ENCODE results near the gene RAB36.
A peak's percentile ranks its signal among the peaks of the same experiment; 100 is the strongest.

RAB36 gene

GRCh38 chr22:23182309-23183060 lies 37.2 kb downstream of the RAB36 start:
- peak in 1 of 2 donors; percentile 12 for DNase-seq

- DNase-seq, result no peak
These were observed 37.9 kb downstream of the RAB36 start for GRCh38 chr22:23183061-23183698.

DNA sequence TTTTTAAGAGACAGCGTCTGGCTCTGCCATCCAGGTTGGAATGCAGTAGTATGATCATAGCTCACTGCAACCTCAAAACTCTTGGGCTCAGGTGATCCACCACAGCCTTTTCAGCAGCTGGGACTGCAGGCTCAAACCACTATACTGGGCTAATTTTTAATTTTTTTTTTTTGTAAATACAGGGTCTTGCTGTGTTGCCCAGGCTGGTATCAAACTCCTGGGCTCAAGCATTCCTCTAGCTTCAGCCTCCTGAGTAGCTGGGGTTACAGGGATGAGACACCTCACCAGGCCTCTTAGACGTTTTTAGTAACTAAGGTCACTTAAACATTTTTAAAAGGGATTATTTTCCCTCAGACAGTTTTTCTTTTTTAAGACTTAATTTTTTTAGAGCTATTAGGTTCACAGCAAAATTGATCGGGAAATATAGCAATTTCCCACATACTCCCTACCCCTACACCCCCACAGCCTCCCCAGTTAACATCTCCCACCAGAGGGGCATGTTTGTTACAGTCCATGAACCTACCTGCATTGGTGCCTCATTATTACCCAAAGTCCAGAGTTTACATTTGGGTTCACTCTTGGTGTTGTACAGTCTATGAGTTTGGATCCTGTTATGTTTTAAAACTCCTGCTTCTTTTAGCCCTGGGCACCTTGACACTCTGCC lies 39.0 kb downstream of the RAB36 start:
- DNase-seq, result no peak

DNA sequence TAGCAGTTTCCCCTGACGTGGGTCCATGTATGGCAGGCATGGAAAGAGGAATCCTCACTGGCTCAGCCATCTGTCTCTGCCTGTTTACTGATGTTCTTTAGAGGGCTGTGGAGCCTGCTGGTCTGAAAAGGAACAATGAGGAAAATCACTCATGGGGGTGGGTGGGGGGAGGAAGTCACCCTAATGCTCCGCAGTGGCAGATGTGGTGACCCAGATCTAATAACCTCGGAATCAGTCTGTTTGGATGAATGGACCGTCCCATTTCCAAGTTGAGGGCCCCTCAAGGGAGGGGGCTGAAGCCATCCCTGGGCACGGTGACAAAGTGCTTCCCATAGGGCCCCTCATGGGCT lies 39.5 kb downstream of the RAB36 start:
- peak in 1 of 2 donors; percentile 30 for DNase-seq

- no peak for DNase-seq
These were observed 41.9 kb downstream of the RAB36 start for GRCh38 chr22:23187211-23187610.

DNA sequence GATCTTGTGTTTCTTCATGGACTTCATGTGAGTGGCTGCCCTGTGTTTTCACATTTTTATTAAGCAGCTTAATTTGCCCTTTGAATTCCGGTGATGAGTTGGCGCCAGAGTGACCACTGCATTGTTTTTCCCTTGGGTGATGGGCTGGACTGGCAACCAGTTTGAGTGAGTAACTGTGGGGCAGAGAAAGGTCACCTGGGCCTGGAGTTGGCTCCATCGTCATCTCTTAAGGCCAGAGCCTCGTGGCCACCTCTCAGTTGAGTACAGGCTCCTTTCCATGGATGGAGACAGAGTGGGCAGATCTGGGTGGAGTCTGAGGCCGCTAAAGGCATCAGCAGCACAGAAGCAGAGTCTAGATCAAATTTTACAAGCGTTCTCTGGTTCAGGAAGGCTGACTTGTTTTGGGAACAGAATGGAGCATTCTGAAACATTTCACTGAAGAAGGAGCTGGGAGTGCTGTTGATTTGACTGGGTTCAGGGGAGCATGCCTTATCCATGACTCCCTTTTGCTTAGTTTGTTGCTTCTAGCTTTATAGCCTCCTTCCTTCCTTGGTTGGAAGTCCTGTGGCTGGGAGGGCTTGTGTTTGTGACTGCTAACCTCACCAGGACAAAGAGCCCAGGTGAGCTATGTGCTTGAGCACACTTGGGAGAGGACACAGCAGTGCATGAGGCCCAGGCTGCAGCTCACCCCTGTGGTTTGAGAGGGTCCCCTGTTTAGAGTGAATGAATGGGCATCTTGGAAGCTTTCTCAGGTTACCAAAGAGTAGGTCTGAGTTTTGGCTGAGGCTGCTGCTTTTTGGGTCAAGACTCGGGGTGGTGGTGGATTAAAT lies 42.8 kb downstream of the RAB36 start:
- DNase-seq, result no peak

DNA sequence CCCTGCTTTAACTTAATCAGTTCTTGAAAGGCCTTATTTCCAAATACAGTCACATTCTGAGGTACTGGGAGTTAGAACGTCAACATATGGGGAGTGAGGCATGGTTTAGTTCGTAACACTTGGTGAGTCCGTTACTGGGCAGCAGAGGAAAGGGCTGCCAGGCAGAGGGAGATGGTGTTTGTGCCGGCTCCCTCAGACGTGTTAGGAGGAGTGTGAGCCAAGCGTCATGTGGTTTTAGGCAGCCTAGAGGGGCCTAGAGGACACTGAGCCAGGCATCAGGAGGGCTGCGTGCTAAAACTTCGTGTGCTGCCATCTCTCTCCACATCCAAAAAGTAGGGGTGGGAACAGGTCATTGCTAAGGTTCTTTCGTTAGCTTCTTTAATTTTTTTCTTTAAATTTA lies 45.2 kb downstream of the RAB36 start:
- no peak for DNase-seq

DNA sequence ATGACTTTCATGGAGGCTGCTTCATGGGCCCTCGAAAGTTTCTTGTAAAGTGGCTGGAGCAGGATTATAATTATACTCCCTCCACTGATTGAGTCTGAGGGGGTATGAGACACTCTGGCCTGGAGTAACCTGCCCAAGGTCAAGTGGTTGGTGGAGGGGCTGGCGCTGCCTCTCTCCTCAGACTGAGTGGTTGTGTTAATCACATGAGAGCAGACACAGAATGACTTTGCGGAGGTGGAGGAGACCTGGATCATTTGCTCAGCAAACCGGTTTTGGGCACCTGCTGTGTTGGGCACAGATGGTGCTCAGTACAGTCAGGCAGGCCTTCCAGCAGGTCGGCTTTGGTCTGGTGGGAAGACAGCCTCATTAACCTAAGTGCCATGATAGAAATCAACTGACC lies 46.9 kb downstream of the RAB36 start:
- no peak for DNase-seq

DNA sequence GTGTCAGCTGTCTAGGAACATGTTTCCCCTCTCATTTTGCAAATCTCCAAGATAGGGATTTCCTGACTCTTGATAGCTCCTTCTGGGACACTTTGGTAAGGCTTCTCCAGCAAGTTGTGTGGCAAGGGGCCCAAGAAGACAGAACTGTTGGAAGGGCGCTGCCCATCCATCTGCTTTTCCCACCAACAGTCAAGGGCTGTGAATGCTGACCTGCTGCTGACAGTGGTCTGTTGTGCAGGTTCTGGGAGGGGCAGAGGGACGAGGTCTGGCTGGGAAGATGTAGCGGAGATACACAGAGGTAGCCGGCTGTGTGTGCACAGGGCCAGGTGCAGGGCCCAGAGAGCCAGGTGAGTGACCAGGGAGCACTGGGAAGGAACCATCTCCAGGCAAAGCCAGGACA lies 47.3 kb downstream of the RAB36 start:
- no peak for DNase-seq

DNA sequence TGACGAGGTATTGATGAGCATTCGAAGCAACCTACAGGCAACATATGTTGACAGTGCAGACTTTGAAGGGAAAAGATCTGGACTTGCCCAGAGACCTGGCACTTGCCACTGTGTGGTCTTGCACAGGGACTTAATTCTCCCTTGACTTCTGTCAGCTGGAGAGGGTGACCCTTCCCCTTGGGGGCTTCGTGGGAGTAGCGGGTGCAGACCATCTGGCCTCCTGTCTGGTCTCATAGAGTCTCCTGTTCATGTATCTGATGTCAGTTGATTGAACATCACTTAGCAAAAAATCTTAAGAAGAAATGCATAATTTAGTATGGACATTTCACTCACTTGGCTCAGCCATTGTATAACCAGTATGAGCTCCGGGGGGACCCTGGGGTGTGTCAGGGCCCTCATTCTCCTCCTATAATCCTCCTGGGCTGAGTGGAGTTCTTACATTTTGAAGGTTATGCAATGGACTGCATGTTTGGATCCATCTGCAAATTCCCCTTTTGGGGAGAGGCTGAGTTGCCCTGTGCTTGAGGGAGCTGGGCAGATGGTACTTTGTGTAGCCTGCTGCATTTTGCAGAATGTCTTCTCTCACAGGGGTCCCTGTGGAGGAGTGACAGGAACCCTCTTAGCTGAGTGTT lies 48.0 kb downstream of the RAB36 start:
- DNase-seq, result peak in 1 of 2 donors; percentile 25

DNA sequence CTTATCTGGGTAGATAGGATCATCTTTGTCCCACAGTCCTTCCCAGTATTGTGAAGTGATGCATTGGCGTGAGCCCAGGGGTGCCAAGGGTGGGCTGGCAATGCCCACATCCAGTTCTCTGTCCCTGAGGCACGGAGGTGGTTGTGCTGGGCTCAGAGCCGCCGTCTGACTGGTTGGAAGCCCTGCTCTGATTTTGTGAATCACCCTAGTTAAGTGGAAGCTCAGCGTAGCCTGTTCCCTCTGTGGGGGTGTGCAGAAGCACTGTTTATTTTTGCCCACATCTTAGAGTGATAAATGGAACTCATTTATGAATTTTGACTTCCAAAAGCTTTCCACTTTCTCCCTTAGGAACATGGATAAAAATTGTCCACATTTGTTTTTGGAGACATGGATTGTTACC lies 48.6 kb downstream of the RAB36 start:
- peak in 1 of 2 donors; percentile 43 for DNase-seq

DNA sequence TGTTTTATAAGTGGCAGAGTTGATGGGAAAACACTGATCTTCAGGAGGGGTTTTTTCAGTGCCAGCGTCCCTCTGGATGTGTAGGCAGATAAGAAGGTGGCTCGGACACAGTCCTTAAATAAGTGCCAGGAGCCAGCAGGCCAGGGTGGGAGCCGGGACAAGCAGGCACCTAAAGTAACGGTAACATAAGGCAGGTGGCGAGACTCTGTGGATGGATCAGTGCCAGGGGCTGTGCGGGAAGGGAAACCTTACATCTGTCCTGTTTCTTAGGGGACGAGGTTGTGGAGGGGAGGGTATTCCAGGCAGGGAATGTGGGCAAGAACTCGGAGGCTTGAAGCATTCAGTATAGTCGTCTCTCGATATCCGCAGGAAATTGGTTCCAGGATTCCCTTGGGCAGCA lies 50.9 kb downstream of the RAB36 start:
- DNase-seq, result no peak

- peak; percentile 66 to 72 for DNase-seq
These were observed 52.6 kb downstream of the RAB36 start for GRCh38 chr22:23197836-23198235.

- DNase-seq, result no peak
These were observed 53.9 kb downstream of the RAB36 start for GRCh38 chr22:23199159-23199558.

DNA sequence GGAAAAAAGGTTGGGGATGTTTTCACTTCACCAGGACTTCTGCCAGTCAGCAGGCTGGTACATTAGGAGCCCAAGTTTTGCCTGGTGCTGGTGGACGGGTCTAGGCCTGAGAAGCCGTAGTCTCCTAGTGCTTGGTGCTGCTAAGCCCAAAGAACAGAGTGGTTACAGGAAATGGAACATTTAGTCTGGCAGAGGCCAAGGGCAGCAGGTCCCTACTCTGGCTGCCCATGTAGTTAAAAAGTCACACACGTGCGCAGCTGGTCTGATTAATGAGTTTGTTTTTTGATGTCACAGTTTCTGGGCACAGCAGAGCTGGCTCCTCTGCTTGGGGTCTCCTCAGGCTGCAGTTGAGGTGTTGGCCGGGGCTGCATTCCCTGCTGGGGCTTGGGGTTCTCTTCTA lies 55.6 kb downstream of the RAB36 start:
- no peak for DNase-seq

DNA sequence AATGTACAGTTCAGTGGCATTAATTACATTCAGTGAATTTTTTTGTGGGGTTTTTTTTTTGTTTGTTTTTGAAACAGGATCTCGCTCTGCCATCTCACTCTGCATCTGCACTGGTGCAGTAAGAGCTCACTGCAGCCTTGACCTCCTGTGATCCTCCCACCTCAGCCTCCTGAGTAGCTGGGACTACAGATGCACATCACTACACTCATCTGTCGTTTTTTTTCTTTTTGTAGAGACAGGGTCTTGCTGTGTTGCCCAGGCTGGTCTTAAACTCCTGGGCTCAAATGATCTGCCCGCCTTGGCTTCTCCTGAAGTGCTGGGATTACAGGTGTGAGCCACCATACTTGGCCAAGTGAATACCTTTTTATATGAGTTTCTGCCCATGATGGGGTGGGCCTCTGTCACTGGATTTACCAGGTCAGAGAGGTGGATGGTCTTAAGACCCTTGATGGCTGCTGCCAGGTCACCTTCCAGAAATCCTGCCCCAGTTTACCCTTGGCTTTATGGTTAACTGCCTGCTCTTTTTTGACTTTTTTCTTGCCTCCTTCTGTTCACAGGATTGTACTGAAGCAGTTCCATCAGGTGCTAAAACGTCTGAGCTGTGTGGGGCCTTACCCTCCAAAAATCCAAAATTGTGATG lies 57.7 kb downstream of the RAB36 start:
- no peak for DNase-seq

GRCh38 chr22:23203452-23204124 lies 58.3 kb downstream of the RAB36 start:
- no peak for DNase-seq

DNA sequence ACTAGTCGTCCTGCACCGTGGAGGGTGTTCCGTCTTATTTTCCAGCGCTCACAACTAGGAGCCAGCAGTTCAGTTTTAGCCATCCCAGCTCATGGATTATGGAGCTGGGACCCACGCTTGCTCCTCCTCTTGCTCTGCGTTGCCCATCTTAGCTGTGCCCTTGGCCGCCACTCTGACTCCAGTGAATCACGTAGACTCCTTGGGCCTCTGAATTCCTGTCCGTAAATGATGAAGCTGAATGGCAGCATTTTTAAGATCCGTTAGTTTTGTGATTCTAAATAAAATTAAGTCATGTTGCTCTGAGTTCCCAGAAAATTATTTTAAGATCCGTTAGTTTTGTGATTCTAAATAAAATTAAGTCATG lies 58.8 kb downstream of the RAB36 start:
- no peak for DNase-seq

- no peak for DNase-seq
These were observed 59.4 kb downstream of the RAB36 start for GRCh38 chr22:23204541-23205157.

GRCh38 chr22:23205339-23206049 lies 60.2 kb downstream of the RAB36 start:
- no peak for DNase-seq

Data from inflammatory macrophage (primary cell).